ENCODE data around the gene TCEAL8. TPM values are rescaled to one million over a fixed set of nuclear protein-coding genes. Genes with fewer than 3 reads are reported as not detected.
"Not testable (repeated sequence)": the region's sequence is repeated elsewhere in the genome, so short reads cannot be mapped to it uniquely, and the experiment has no call there.

TCEAL8 gene
- polyA plus RNA-seq, 1 donor: 114 TPM

- no peak for DNase-seq
- Histone ChIP-seq H3K9me3 (ENCODE audit: control insufficient read depth, low read depth, low read length) (no peaks in the 10 kb centered on the region), H3K36me3 (ENCODE audit: control insufficient read depth, insufficient read depth, low read length) (peaks cover 11% of the 10 kb centered on the region), H3K27me3 (ENCODE audit: control insufficient read depth, insufficient read depth, low read length) (no peaks in the 10 kb centered on the region), H3K27ac (ENCODE audit: low read length) (peak overlapping the region; percentile 97), H3K4me3 (ENCODE audit: low read length) (no peak overlapping the region), H3K4me1 (ENCODE audit: control insufficient read depth, insufficient read depth, low read length) (peaks cover 33% of the 10 kb centered on the region)
Observed at GRCh38 chrX:103256651-103257050, 1.7 kb upstream of the TCEAL8 start.

DNA sequence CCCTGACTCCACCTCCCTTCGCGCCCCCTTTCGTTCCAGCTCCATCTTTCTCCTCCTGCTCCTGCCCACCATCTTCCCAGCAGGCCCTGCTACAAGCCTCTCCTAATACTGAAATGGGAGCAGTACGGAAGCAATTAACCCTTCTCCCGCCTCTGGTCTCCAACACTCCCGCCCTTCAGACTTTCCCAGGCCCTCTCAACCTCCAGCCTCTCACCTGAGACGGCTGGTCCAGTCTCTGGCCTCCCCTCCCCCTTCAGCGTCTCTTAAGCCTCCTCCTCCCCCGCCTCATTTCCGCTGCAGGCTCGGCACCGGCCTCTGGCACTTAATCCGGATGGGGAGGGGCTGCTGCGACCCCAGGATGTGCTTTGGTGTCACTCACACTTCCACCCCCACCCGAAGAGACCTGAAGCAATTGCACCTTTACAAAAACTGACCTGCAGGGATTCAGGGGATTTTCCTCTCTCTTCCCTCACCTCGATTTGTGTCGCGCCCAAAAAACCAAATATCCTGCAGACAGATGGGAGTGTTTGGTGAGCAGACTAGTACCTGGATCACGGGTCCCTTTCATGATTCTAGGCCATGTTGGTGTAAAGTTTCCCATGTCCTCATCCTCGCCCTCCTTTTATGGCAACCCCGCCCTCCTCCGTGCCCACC, 657 bp downstream of the TCEAL8 start:
- H3K9me3 ChIP-seq (ENCODE audit: control insufficient read depth, low read depth, low read length): no peaks in the 10 kb centered on the region
- H3K27me3 ChIP-seq (ENCODE audit: control insufficient read depth, insufficient read depth, low read length): no peaks in the 10 kb centered on the region
- peak; percentile 40 to 72 for DNase-seq
- peak overlapping the region; percentile 97 for H3K27ac ChIP-seq (ENCODE audit: low read length)
- peaks cover 11% of the 10 kb centered on the region for H3K36me3 ChIP-seq (ENCODE audit: control insufficient read depth, insufficient read depth, low read length)
- H3K4me3 ChIP-seq (ENCODE audit: low read length): peak overlapping the region; percentile 78
- peaks cover 35% of the 10 kb centered on the region for H3K4me1 ChIP-seq (ENCODE audit: control insufficient read depth, insufficient read depth, low read length)
- no CpG with 5 or more reads among the region's 22 CpGs for WGBS (ENCODE audit: insufficient coverage, low lambda C conversion rate)

DNA sequence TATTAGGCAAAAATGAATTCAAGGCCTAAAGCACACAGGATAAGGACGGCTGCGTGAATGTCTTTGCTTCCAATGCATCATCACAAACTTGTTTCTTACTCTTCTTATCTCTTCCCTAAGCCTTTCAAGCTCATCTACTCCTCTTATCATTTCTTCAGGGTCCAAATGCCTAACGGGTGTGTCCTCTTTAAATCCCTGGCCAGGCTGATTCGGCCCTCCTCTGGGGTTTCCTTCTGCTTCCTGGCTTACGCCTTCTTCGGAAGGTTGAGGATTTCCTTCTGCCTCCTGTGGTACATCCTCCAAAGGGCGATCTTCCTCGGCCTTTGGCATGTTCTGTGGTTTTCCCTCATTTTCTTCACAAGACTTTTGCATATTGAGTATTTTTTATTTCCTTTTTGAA, 1.3 kb downstream of the TCEAL8 start:
- H3K4me3 ChIP-seq (ENCODE audit: low read length): peak overlapping the region; percentile 78

GRCh38 chrX:103250977-103251376, 4.0 kb downstream of the TCEAL8 start:
- peak in 1 of 2 donors; percentile 19 for DNase-seq
- H3K27ac ChIP-seq (ENCODE audit: low read length): no peak overlapping the region
- H3K4me3 ChIP-seq (ENCODE audit: low read length): no peak overlapping the region
- H3K4me1 ChIP-seq (ENCODE audit: control insufficient read depth, insufficient read depth, low read length): peaks cover 11% of the 10 kb centered on the region
- no peaks in the 10 kb centered on the region for H3K27me3 ChIP-seq (ENCODE audit: control insufficient read depth, insufficient read depth, low read length)
- no peaks in the 10 kb centered on the region for H3K9me3 ChIP-seq (ENCODE audit: control insufficient read depth, low read depth, low read length)
- WGBS (ENCODE audit: insufficient coverage, low lambda C conversion rate): no CpG with 5 or more reads among the region's 5 CpGs
- H3K36me3 ChIP-seq (ENCODE audit: control insufficient read depth, insufficient read depth, low read length): peaks cover 11% of the 10 kb centered on the region

More for the DNA sequence above, 1.3 kb downstream of the TCEAL8 start:
- no peaks in the 10 kb centered on the region for H3K27me3 ChIP-seq (ENCODE audit: control insufficient read depth, insufficient read depth, low read length)
- H3K4me1 ChIP-seq (ENCODE audit: control insufficient read depth, insufficient read depth, low read length): peaks cover 29% of the 10 kb centered on the region
- H3K36me3 ChIP-seq (ENCODE audit: control insufficient read depth, insufficient read depth, low read length): peaks cover 11% of the 10 kb centered on the region
- peak in 1 of 2 donors; percentile 27 for DNase-seq
- no CpG with 5 or more reads among the region's 8 CpGs for WGBS (ENCODE audit: insufficient coverage, low lambda C conversion rate)
- no peaks in the 10 kb centered on the region for H3K9me3 ChIP-seq (ENCODE audit: control insufficient read depth, low read depth, low read length)
- H3K27ac ChIP-seq (ENCODE audit: low read length): peak overlapping the region; percentile 97

GRCh38 chrX:103249805-103250204, 5.2 kb downstream of the TCEAL8 start:
- Histone ChIP-seq H3K9me3 (ENCODE audit: control insufficient read depth, low read depth, low read length) (no peaks in the 10 kb centered on the region), H3K4me1 (ENCODE audit: control insufficient read depth, insufficient read depth, low read length) (peaks cover 8% of the 10 kb centered on the region), H3K27me3 (ENCODE audit: control insufficient read depth, insufficient read depth, low read length) (no peaks in the 10 kb centered on the region), H3K36me3 (ENCODE audit: control insufficient read depth, insufficient read depth, low read length) (peaks cover 11% of the 10 kb centered on the region), H3K27ac (ENCODE audit: low read length) (no peak overlapping the region), H3K4me3 (ENCODE audit: low read length) (no peak overlapping the region)
- WGBS (ENCODE audit: insufficient coverage, low lambda C conversion rate): no CpG with 5 or more reads among the region's 1 CpG
- no peak for DNase-seq

DNA sequence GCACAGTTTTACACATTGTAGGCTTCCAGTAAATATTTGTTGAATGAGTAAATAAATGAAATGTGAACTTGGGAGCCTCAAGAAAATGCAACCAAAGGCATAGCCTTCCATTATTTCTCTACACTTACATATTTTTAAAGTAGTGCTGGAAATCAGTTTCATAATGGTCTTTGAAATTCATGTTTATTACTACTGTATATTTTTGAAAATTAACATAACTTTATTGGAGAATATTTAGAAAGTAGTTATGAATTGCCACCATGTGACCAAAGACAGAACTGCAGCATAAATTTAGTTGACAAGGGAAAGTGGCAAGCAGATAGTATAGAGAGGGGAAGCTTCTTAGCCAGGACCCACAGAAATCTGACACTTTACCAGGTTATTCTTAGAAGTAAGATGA, 6.4 kb downstream of the TCEAL8 start:
- Histone ChIP-seq H3K4me1 (ENCODE audit: control insufficient read depth, insufficient read depth, low read length) (peaks cover 8% of the 10 kb centered on the region), H3K9me3 (ENCODE audit: control insufficient read depth, low read depth, low read length) (no peaks in the 10 kb centered on the region), H3K36me3 (ENCODE audit: control insufficient read depth, insufficient read depth, low read length) (peaks cover 10% of the 10 kb centered on the region), H3K27me3 (ENCODE audit: control insufficient read depth, insufficient read depth, low read length) (no peaks in the 10 kb centered on the region), H3K27ac (ENCODE audit: low read length) (no peak overlapping the region), H3K4me3 (ENCODE audit: low read length) (no peak overlapping the region)
- DNase-seq: no peak

DNA sequence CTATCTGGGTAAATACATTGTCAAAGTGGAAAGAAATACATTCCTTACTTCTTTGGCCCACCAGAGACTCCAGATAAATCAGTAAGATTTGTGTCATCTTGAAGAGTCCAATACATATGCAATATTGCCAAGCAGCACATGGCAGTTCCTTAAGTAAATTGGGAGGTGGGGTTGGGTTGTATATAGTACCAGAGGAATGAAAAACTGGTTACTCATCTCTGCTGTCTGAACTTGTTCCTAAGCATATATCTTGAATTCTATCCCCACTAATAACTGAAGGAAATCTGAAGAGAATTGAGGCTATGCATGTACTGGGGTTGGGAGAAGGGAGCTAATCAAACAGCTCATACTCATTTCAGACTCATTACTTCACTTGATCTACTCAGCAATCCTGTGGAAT, 14.8 kb downstream of the TCEAL8 start:
- Histone ChIP-seq H3K27ac (ENCODE audit: low read length) (no peak overlapping the region), H3K27me3 (ENCODE audit: control insufficient read depth, insufficient read depth, low read length) (no peaks in the 10 kb centered on the region), H3K9me3 (ENCODE audit: control insufficient read depth, low read depth, low read length) (no peaks in the 10 kb centered on the region), H3K36me3 (ENCODE audit: control insufficient read depth, insufficient read depth, low read length) (no peaks in the 10 kb centered on the region), H3K4me1 (ENCODE audit: control insufficient read depth, insufficient read depth, low read length) (no peaks in the 10 kb centered on the region), H3K4me3 (ENCODE audit: low read length) (no peak overlapping the region)
- no peak for DNase-seq

GRCh38 chrX:103236296-103236695, 18.7 kb downstream of the TCEAL8 start:
- no peak overlapping the region for H3K4me3 ChIP-seq (ENCODE audit: low read length)
- H3K27me3 ChIP-seq (ENCODE audit: control insufficient read depth, insufficient read depth, low read length): no peaks in the 10 kb centered on the region
- H3K9me3 ChIP-seq (ENCODE audit: control insufficient read depth, low read depth, low read length): no peaks in the 10 kb centered on the region
- H3K4me1 ChIP-seq (ENCODE audit: control insufficient read depth, insufficient read depth, low read length): peaks cover 5% of the 10 kb centered on the region
- H3K27ac ChIP-seq (ENCODE audit: low read length): no peak overlapping the region
- WGBS (ENCODE audit: insufficient coverage, low lambda C conversion rate): no CpG with 5 or more reads among the region's 1 CpG
- no peaks in the 10 kb centered on the region for H3K36me3 ChIP-seq (ENCODE audit: control insufficient read depth, insufficient read depth, low read length)
- DNase-seq: no peak

- not testable (repeated sequence) for DNase-seq; H3K4me1 ChIP-seq (ENCODE audit: control insufficient read depth, insufficient read depth, low read length); H3K9me3 ChIP-seq (ENCODE audit: control insufficient read depth, low read depth, low read length); H3K4me3 ChIP-seq (ENCODE audit: low read length); H3K27me3 ChIP-seq (ENCODE audit: control insufficient read depth, insufficient read depth, low read length); H3K27ac ChIP-seq (ENCODE audit: low read length); H3K36me3 ChIP-seq (ENCODE audit: control insufficient read depth, insufficient read depth, low read length)
- no CpG with 5 or more reads among the region's 2 CpGs for WGBS (ENCODE audit: insufficient coverage, low lambda C conversion rate)
Observed at GRCh38 chrX:103235608-103236007, 19.3 kb downstream of the TCEAL8 start.

- Histone ChIP-seq H3K4me1 (ENCODE audit: control insufficient read depth, insufficient read depth, low read length) (peaks cover 5% of the 10 kb centered on the region), H3K9me3 (ENCODE audit: control insufficient read depth, low read depth, low read length) (no peaks in the 10 kb centered on the region), H3K27ac (ENCODE audit: low read length) (no peak overlapping the region), H3K4me3 (ENCODE audit: low read length) (no peak overlapping the region), H3K27me3 (ENCODE audit: control insufficient read depth, insufficient read depth, low read length) (no peaks in the 10 kb centered on the region), H3K36me3 (ENCODE audit: control insufficient read depth, insufficient read depth, low read length) (no peaks in the 10 kb centered on the region)
- WGBS (ENCODE audit: insufficient coverage, low lambda C conversion rate): no CpG with 5 or more reads among the region's 1 CpG
- no peak for DNase-seq
Observed at GRCh38 chrX:103234869-103235268, 20.1 kb downstream of the TCEAL8 start.

- Histone ChIP-seq H3K4me3 (ENCODE audit: low read length) (no peak overlapping the region), H3K36me3 (ENCODE audit: control insufficient read depth, insufficient read depth, low read length) (no peaks in the 10 kb centered on the region), H3K27me3 (ENCODE audit: control insufficient read depth, insufficient read depth, low read length) (no peaks in the 10 kb centered on the region), H3K9me3 (ENCODE audit: control insufficient read depth, low read depth, low read length) (no peaks in the 10 kb centered on the region), H3K27ac (ENCODE audit: low read length) (no peak overlapping the region), H3K4me1 (ENCODE audit: control insufficient read depth, insufficient read depth, low read length) (peaks cover 5% of the 10 kb centered on the region)
- DNase-seq: peak in 1 of 2 donors; percentile 37
- no CpG with 5 or more reads among the region's 2 CpGs for WGBS (ENCODE audit: insufficient coverage, low lambda C conversion rate)
Observed at GRCh38 chrX:103233263-103233662, 21.7 kb downstream of the TCEAL8 start.
